Thoracic aorta (tissue), 2 donors: ENCODE data around the gene ITPR3. TPM values are rescaled to one million over a fixed set of nuclear protein-coding genes. Genes with fewer than 3 reads are reported as not detected.

Source experiments
- ATAC-seq: fragments of 150-250 bp; one replicate; pipeline ENCODE4 v1.8.0; 2017; ENCODE audit warnings: low read depth; ENCODE audit not compliant: insufficient number of reproducible peaks, low FRiP score
- DNase-seq: peaks from one replicate; pipeline ENCODE4 v3.0.0-alpha.2; 2020; ENCODE audit warnings: low spot score
- H3K27ac ChIP-seq, 2 donors: fragments of 200-600 bp; sonication (generic); 1 replicate in 1 of 2; 2 replicates in 1 of 2; pipeline ENCODE4 v1.5.1; 2016; ENCODE audit warnings: mild to moderate bottlenecking in 2 of 2, moderate library complexity in 2 of 2
- H3K27me3 ChIP-seq: fragments of 200-600 bp; sonication (generic); replicated peaks from 2 replicates; pipeline ENCODE4 v1.6.0; 2016; ENCODE audit warnings: mild to moderate bottlenecking; ENCODE audit not compliant: insufficient read depth
- H3K36me3 ChIP-seq: fragments of 200-600 bp; sonication (generic); one replicate; pipeline ENCODE4 v1.5.1; 2016
- H3K4me1 ChIP-seq, 2 donors: fragments of 200-600 bp; sonication (generic); 1 replicate in 1 of 2; 2 replicates in 1 of 2; pipeline versions ENCODE4 v1.5.1 to v1.6.0; 2016; ENCODE audit warnings: low read depth in 2 of 2, mild to moderate bottlenecking in 1 of 2; ENCODE audit not compliant: control insufficient read depth in 1 of 2
- H3K4me3 ChIP-seq: fragments of 200-600 bp; sonication (generic); 2 replicates; pipeline ENCODE4 v1.5.1; 2016; ENCODE audit warnings: mild to moderate bottlenecking
- H3K9me3 ChIP-seq: fragments of 200-600 bp; sonication (generic); 2 replicates; pipeline ENCODE4 v1.5.1; 2016
- CTCF ChIP-seq: fragments of 200-600 bp; sonication (generic); IDR thresholded peaks from one replicate; pipeline ENCODE4 v1.5.1; 2019; ENCODE audit warnings: antibody characterized with exemption
- total RNA-seq, 2 donors: library from RNA; depleted of rRNA; stranded (reverse); fragments of >200 nt; gene quantifications; one replicate each; pipeline versions ENCODE4 v1.1.0 to v1.2.3, GENCODE V29; 2016

The ITPR3 gene
- total RNA-seq, 2 donors from 2014 or later = 15.2 to 21.2 TPM

GRCh38 chr6:33678233-33678931, 57.3 kb downstream of the ITPR3 start:
- H3K27me3 ChIP-seq = no peaks in the 10 kb centered on the region
- no peaks in the 10 kb centered on the region for H3K36me3 ChIP-seq

GRCh38 chr6:33678932-33679490, 57.9 kb downstream of the ITPR3 start:
- no peak for TF ChIP-seq CTCF
- Histone ChIP-seq H3K27ac (no peak overlapping the region), H3K4me1 (no peaks in the 10 kb centered on the region), H3K4me3 (no peak overlapping the region), H3K9me3 (no peaks in the 10 kb centered on the region), H3K27me3 (no peaks in the 10 kb centered on the region), H3K36me3 (no peaks in the 10 kb centered on the region)
- ATAC-seq (no peak), DNase-seq (no peak)

More at GRCh38 chr6:33678233-33678931, 57.3 kb downstream of the ITPR3 start:
- DNase-seq (no peak), ATAC-seq (no peak)
- Histone ChIP-seq H3K4me3 (no peak overlapping the region), H3K27ac (no peak overlapping the region), H3K9me3 (no peaks in the 10 kb centered on the region), H3K4me1 (peaks cover 0 to 3% of the 10 kb centered on the region in 2 donors)
- TF ChIP-seq CTCF = no peak

GRCh38 chr6:33679761-33680160, 58.6 kb downstream of the ITPR3 start:
- Histone ChIP-seq H3K36me3 (no peaks in the 10 kb centered on the region), H3K4me3 (no peak overlapping the region), H3K27me3 (no peaks in the 10 kb centered on the region), H3K9me3 (no peaks in the 10 kb centered on the region), H3K4me1 (no peaks in the 10 kb centered on the region), H3K27ac (no peak overlapping the region)
- DNase-seq (no peak), ATAC-seq (no peak)
- TF ChIP-seq CTCF = no peak

- ATAC-seq (no peak), DNase-seq (no peak)
- no peaks in the 10 kb centered on the region for H3K9me3 ChIP-seq
- no peak for TF ChIP-seq CTCF
- no peaks in the 10 kb centered on the region for H3K27me3 ChIP-seq
- no peaks in the 10 kb centered on the region for H3K4me1 ChIP-seq
- H3K4me3 ChIP-seq = no peak overlapping the region
- H3K36me3 ChIP-seq = no peaks in the 10 kb centered on the region
- no peak overlapping the region for H3K27ac ChIP-seq
Measured at GRCh38 chr6:33682341-33682740, 61.2 kb downstream of the ITPR3 start.

GRCh38 chr6:33683051-33683571, 62.0 kb downstream of the ITPR3 start:
- TF ChIP-seq CTCF = no peak
- Histone ChIP-seq H3K27me3 (no peaks in the 10 kb centered on the region), H3K4me3 (no peak overlapping the region), H3K36me3 (no peaks in the 10 kb centered on the region), H3K27ac (no peak overlapping the region), H3K4me1 (no peaks in the 10 kb centered on the region), H3K9me3 (no peaks in the 10 kb centered on the region)
- ATAC-seq (no peak), DNase-seq (no peak)
